ENCODE results near the gene DGKZ.

DNA sequence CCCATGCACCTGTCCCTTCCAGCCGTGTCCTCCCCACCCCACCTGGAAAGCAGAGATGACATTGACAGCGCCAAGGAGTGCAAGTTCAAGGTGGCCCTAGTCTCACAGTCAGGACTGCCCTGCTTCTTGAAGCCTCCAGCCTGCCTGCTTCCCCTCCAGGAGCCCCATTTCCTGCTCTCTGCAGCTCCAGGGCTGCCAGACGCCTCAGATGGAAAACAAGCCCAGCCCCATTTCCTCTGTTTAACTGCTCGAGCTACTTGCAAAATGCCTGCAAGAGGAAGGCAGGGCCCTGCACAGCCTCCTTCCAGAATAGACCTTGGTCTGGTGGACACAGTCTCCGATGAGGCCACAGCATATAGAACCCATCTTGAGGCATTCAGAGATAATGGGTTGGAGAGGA is 5.0 kb upstream of the DGKZ start:
- TF ChIP-seq, protein P1, sequence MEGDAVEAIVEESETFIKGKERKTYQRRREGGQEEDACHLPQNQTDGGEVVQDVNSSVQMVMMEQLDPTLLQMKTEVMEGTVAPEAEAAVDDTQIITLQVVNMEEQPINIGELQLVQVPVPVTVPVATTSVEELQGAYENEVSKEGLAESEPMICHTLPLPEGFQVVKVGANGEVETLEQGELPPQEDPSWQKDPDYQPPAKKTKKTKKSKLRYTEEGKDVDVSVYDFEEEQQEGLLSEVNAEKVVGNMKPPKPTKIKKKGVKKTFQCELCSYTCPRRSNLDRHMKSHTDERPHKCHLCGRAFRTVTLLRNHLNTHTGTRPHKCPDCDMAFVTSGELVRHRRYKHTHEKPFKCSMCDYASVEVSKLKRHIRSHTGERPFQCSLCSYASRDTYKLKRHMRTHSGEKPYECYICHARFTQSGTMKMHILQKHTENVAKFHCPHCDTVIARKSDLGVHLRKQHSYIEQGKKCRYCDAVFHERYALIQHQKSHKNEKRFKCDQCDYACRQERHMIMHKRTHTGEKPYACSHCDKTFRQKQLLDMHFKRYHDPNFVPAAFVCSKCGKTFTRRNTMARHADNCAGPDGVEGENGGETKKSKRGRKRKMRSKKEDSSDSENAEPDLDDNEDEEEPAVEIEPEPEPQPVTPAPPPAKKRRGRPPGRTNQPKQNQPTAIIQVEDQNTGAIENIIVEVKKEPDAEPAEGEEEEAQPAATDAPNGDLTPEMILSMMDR (IDR thresholded peaks at IDR 0.05) = no peak
- TF ChIP-seq EP300 (IDR thresholded peaks at IDR 0.05) (no peak), POLR2A (IDR thresholded peaks at IDR 0.05) (no peak), POLR2AphosphoS5 (IDR thresholded peaks at IDR 0.05) (no peak)

All from sigmoid colon (tissue), 4 donors.